Esophagus squamous epithelium (tissue), 5 donors: Measurements from ENCODE around the gene WRAP53. TPM values are rescaled to one million over a fixed set of nuclear protein-coding genes. Genes with fewer than 3 reads are reported as not detected.

Experiments
- DNase-seq: peaks from one replicate; lab custom pipeline; 2025; lab: John Stamatoyannopoulos, UW
- H3K27ac ChIP-seq, 4 donors: fragments of 200-600 bp; sonication (generic); one replicate each; pipeline ENCODE4 v1.5.1; 2016 to 2019; ENCODE audit warnings: mild to moderate bottlenecking in 1 of 4
- H3K27me3 ChIP-seq, 4 donors: fragments of 200-600 bp; sonication (generic); 1 replicate in 3 of 4; 2 replicates in 1 of 4; pipeline versions ENCODE4 v1.5.1 to v1.6.0; 2017 to 2021; ENCODE audit warnings: antibody characterized with exemption in 1 of 4
- H3K36me3 ChIP-seq, 3 donors: fragments of 200-600 bp; sonication (generic); one replicate each; pipeline ENCODE4 v1.5.1; 2016 to 2019
- H3K4me1 ChIP-seq, 3 donors: fragments of 200-600 bp; sonication (generic); one replicate each; pipeline ENCODE4 v1.5.1; 2017 to 2019
- H3K4me3 ChIP-seq, 4 donors: fragments of 200-600 bp; sonication (generic); 1 replicate in 3 of 4; 2 replicates in 1 of 4; pipeline ENCODE4 v1.5.1; 2016 to 2019; ENCODE audit warnings: mild to moderate bottlenecking in 2 of 4, moderate library complexity in 1 of 4
- H3K9me3 ChIP-seq, 3 donors: fragments of 200-600 bp; sonication (generic); one replicate each; pipeline ENCODE4 v1.5.1; 2016 to 2019
- CTCF ChIP-seq, 6 experiments: fragments of 450-650 bp in 4 of 6; fragments of 200-600 bp in 2 of 6; sonication (generic) in 2 of 6; IDR thresholded peaks; one replicate each; pipeline ENCODE4 v1.5.1; 2016 to 2019; ENCODE audit warnings: antibody characterized with exemption in 6 of 6, mild to moderate bottlenecking in 4 of 6, moderate library complexity in 4 of 6
- POLR2A ChIP-seq, 4 donors: fragments of 450-650 bp; IDR thresholded peaks; one replicate each; pipeline ENCODE4 v1.6.1; 2017; ENCODE audit warnings: antibody characterized with exemption in 4 of 4, mild to moderate bottlenecking in 4 of 4, moderate library complexity in 3 of 4
- WGBS, 2 donors: methylation state at CpG; one replicate each; pipeline ENCODE4 v1.1.5; 2018; 5-methylcytosine and 5-hydroxymethylcytosine counted together
- intact Hi-C: fragments of 100-400 bp; cut with DNase I; formaldehyde crosslinking; loops from one replicate; pipeline ENCODE4 v1.15.0; 2022
- total RNA-seq, 4 donors: library from RNA; depleted of rRNA; stranded (reverse); fragments of >200 nt; gene quantifications; one replicate each; pipeline ENCODE4 v1.1.0, GENCODE V29; 2016
- donor health status: DM: yes; HTN: yes; CAD: no.

WRAP53 gene
- total RNA-seq, 4 donors from 2014 or later: 3.5 to 6.0 (median 3.8) TPM

GRCh38 chr17:7712111-7712771 is 24.0 kb downstream of the WRAP53 start:
- no peak overlapping the region for H3K27ac ChIP-seq
- no peak for DNase-seq
- 22% methylated on average over 10 of the region's 19 CpGs; no CpG with 5 or more reads in 1 of the 2 donors for WGBS, 2 donors
- no peaks in the 10 kb centered on the region for H3K36me3 ChIP-seq
- TF ChIP-seq POLR2A (IDR thresholded peaks at IDR 0.05): no peak
- TF ChIP-seq CTCF (IDR thresholded peaks at IDR 0.05): no peak
- H3K4me3 ChIP-seq: no peak overlapping the region
- H3K9me3 ChIP-seq: no peaks in the 10 kb centered on the region
- intact Hi-C loops: no loop called here
- H3K27me3 ChIP-seq: peaks cover 0 to 99% (median 4%) of the 10 kb centered on the region in 4 donors
- H3K4me1 ChIP-seq: peaks cover 9 to 13% (median 9%) of the 10 kb centered on the region in 3 donors

- DNase-seq: no peak
- Histone ChIP-seq H3K4me1 (peaks cover 9 to 24% (median 15%) of the 10 kb centered on the region in 3 donors), H3K27ac (no peak overlapping the region), H3K9me3 (no peaks in the 10 kb centered on the region), H3K27me3 (peaks cover 0 to 98% (median 4%) of the 10 kb centered on the region in 4 donors), H3K36me3 (no peaks in the 10 kb centered on the region), H3K4me3 (no peak overlapping the region)
- 10 to 53% methylated on average over 2 to 5 of the region's 9 CpGs for whole genome bisulfite sequencing, 2 donors
- TF ChIP-seq CTCF (IDR thresholded peaks at IDR 0.05): no peak
- TF ChIP-seq POLR2A (IDR thresholded peaks at IDR 0.05): no peak
- intact Hi-C loops: no loop called here
Observed at GRCh38 chr17:7713782-7714181, 25.5 kb downstream of the WRAP53 start.

- Histone ChIP-seq H3K4me3 (no peak overlapping the region), H3K27ac (no peak overlapping the region), H3K9me3 (no peaks in the 10 kb centered on the region), H3K36me3 (no peaks in the 10 kb centered on the region), H3K27me3 (peaks cover 0 to 96% (median 4%) of the 10 kb centered on the region in 4 donors), H3K4me1 (peaks cover 9 to 24% (median 15%) of the 10 kb centered on the region in 3 donors)
- no peak for DNase-seq
- WGBS, 2 donors: 75 to 84% methylated on average over 7 of the region's 10 CpGs
- TF ChIP-seq CTCF (IDR thresholded peaks at IDR 0.05): no peak
- no peak for TF ChIP-seq POLR2A (IDR thresholded peaks at IDR 0.05)
- intact Hi-C loops: no loop called here
Observed at GRCh38 chr17:7714721-7715594, 26.7 kb downstream of the WRAP53 start.

GRCh38 chr17:7715936-7716886 is 27.9 kb downstream of the WRAP53 start:
- Histone ChIP-seq H3K27me3 (peaks cover 0 to 94% (median 4%) of the 10 kb centered on the region in 4 donors), H3K36me3 (no peaks in the 10 kb centered on the region), H3K4me1 (peaks cover 9 to 24% (median 15%) of the 10 kb centered on the region in 3 donors), H3K27ac (peak overlapping the region in 3 of 4 donors; percentile 8 to 66 (median 62)), H3K9me3 (no peaks in the 10 kb centered on the region), H3K4me3 (peak overlapping the region; percentile 43 to 66 (median 56))
- 22 to 41% methylated on average over 14 to 19 of the region's 20 CpGs for WGBS, 2 donors
- TF ChIP-seq CTCF (IDR thresholded peaks at IDR 0.05) (no peak), POLR2A (IDR thresholded peaks at IDR 0.05) (no peak)
- DNase-seq: no peak
- intact Hi-C loops: no loop called here
